Calu3 (cell line): ENCODE measurements around the gene ALG2. TPM values are rescaled to one million over a fixed set of nuclear protein-coding genes. Genes with fewer than 3 reads are reported as not detected.

ENCODE experiments used
- BruUV-seq: library from RNA; stranded (reverse); fragments of 400-500 nt; replicated peaks from 2 replicates; lab custom pipeline; 2021; lab: Mats Ljungman, UMichigan
- CTCF ChIA-PET: fragments of 300-600 bp; sonication (Branson Sonifier 250); formaldehyde crosslinking; loops from one replicate; lab custom pipeline; 2022; ENCODE audit warnings: antibody characterized with exemption; lab: Charles Lee
- DNase-seq: peaks from one replicate; pipeline ENCODE4 v3.0.0; 2022
- H3K27ac Mint-ChIP-seq: one replicate; pipeline ENCODE4 v1.8.0; 2022; ENCODE audit warnings: mixed read lengths; ENCODE audit not compliant: unreplicated experiment
- H3K27me3 Mint-ChIP-seq: one replicate; pipeline ENCODE4 v1.8.0; 2022; ENCODE audit warnings: mixed read lengths; ENCODE audit not compliant: unreplicated experiment
- H3K36me3 Mint-ChIP-seq: one replicate; pipeline ENCODE4 v1.8.0; 2022; ENCODE audit warnings: mild to moderate bottlenecking, moderate library complexity, mixed read lengths; ENCODE audit not compliant: insufficient read depth, unreplicated experiment
- H3K4me1 Mint-ChIP-seq: one replicate; pipeline ENCODE4 v1.8.0; 2022; ENCODE audit warnings: mild to moderate bottlenecking, low read depth, mixed read lengths; ENCODE audit not compliant: unreplicated experiment
- H3K4me3 Mint-ChIP-seq: one replicate; pipeline ENCODE4 v1.8.0; 2022; ENCODE audit warnings: mild to moderate bottlenecking, low read depth, moderate library complexity, mixed read lengths; ENCODE audit not compliant: unreplicated experiment
- H3K9me3 Mint-ChIP-seq: one replicate; pipeline ENCODE4 v1.8.0; 2022; ENCODE audit warnings: low read depth, mixed read lengths; ENCODE audit not compliant: unreplicated experiment
- CTCF ChIP-seq: fragments of 200-600 bp; IDR thresholded peaks from one replicate; pipeline ENCODE4 v1.8.0; 2022; ENCODE audit warnings: antibody characterized with exemption; ENCODE audit not compliant: unreplicated experiment
- intact Hi-C: fragments of 100-400 bp; cut with micrococcal nuclease; formaldehyde crosslinking; loops from one replicate; pipeline ENCODE4 v1.10.0; 2022; ENCODE audit not compliant: unreplicated experiment
- total RNA-seq: library from RNA; stranded (reverse); gene quantifications from 2 replicates; pipeline ENCODE4 v1.2.3, GENCODE V29; 2022

ALG2 gene
- total RNA-seq, 1 experiment from 2014 or later: 27.1 TPM

- H3K4me3 Mint-ChIP-seq: no peak overlapping the region
- H3K9me3 Mint-ChIP-seq: no peaks in the 10 kb centered on the region
- H3K36me3 Mint-ChIP-seq: no peaks in the 10 kb centered on the region
- intact Hi-C loops: loop anchor here (10.0 kb wide), 1 partner anchor 538 kb away; no protein-coding TSS in a partner anchor
- BruUV-seq: no TSS peak
- TF ChIP-seq CTCF: peak; percentile 57
- DNase-seq: peak; percentile 62
- no peaks in the 10 kb centered on the region for H3K27me3 Mint-ChIP-seq
- peaks cover 13% of the 10 kb centered on the region for H3K4me1 Mint-ChIP-seq
- CTCF ChIA-PET: no interaction called here
- H3K27ac Mint-ChIP-seq: no peak overlapping the region
Measured at GRCh38 chr9:99266255-99267023, 44.7 kb upstream of the ALG2 start.

GRCh38 chr9:99265691-99266090 lies 43.9 kb upstream of the ALG2 start:
- no peak overlapping the region for H3K4me3 Mint-ChIP-seq
- no peaks in the 10 kb centered on the region for H3K9me3 Mint-ChIP-seq
- no peak for DNase-seq
- CTCF ChIA-PET: no interaction called here
- H3K27ac Mint-ChIP-seq: no peak overlapping the region
- H3K4me1 Mint-ChIP-seq: peaks cover 13% of the 10 kb centered on the region
- no TSS peak for BruUV-seq
- no peaks in the 10 kb centered on the region for H3K27me3 Mint-ChIP-seq
- intact Hi-C loops: loop anchor here (10.0 kb wide), 1 partner anchor 539 kb away; no protein-coding TSS in a partner anchor
- no peak for TF ChIP-seq CTCF
- H3K36me3 Mint-ChIP-seq: no peaks in the 10 kb centered on the region

- Mint-ChIP-seq H3K36me3 (no peaks in the 10 kb centered on the region), H3K4me1 (peaks cover 13% of the 10 kb centered on the region), H3K27ac (no peak overlapping the region), H3K9me3 (no peaks in the 10 kb centered on the region), H3K27me3 (no peaks in the 10 kb centered on the region), H3K4me3 (no peak overlapping the region)
- DNase-seq: no peak
- TF ChIP-seq CTCF: no peak
- CTCF ChIA-PET: no interaction called here
- intact Hi-C loops: loop anchor here (10.0 kb wide), 1 partner anchor 541 kb away; no protein-coding TSS in a partner anchor
- no TSS peak for BruUV-seq
Measured at GRCh38 chr9:99264070-99264680, 42.4 kb upstream of the ALG2 start.

GRCh38 chr9:99262949-99263418 lies 41.2 kb upstream of the ALG2 start:
- no peak overlapping the region for H3K4me3 Mint-ChIP-seq
- no peak for TF ChIP-seq CTCF
- no peaks in the 10 kb centered on the region for H3K36me3 Mint-ChIP-seq
- CTCF ChIA-PET: no interaction called here
- no peaks in the 10 kb centered on the region for H3K9me3 Mint-ChIP-seq
- H3K4me1 Mint-ChIP-seq: peaks cover 13% of the 10 kb centered on the region
- no TSS peak for BruUV-seq
- DNase-seq: no peak
- intact Hi-C loops: loop anchor here (10.0 kb wide), 1 partner anchor 542 kb away; no protein-coding TSS in a partner anchor
- no peaks in the 10 kb centered on the region for H3K27me3 Mint-ChIP-seq
- no peak overlapping the region for H3K27ac Mint-ChIP-seq
